Measurements from ENCODE around the gene HDAC11. TPM values are rescaled to one million over a fixed set of nuclear protein-coding genes. Genes with fewer than 3 reads are reported as not detected.

Gene HDAC11
- total and polyA plus RNA-seq, 2 experiments from 2014 or later, result 11.7 to 12.2 TPM

DNA sequence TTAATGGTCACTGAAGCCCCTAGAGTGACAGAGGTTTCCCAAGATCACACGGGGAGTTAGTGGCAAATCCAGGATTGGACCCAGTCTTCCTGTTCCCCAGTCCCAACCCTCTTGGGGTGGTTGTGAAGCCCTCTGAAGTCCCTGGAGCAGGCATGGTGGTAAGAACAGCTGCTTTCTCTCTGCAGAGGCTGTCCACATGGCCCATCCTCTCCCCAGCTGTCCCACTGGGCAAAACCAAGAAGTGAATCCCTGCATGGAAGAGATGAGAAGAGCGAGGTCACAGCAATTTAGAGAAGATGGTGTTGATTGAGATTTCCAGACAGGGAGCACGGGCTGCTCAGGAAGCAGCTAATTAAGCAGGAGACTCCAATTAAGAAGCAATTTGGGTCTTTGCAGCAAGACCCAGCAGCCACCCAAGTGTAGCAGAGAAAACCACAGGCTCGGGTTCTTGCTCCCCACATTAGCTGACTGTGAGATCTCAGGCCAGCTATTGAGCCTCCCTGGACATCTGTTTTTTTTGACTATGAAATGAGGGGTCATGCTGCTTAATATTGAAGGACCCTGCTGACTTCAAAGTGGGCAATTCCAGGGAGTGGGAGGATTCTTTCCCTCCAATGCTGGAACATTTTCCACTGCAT is 14.8 kb upstream of the HDAC11 start:
- peaks cover 22% of the 10 kb centered on the region for H3K27me3 ChIP-seq (replicated peaks; ENCODE audit: insufficient read depth)
- no peak overlapping the region for H3K9ac ChIP-seq
- 28 to 43% methylated on average over 4 of the region's 4 CpGs for WGBS, 2 experiments (ENCODE audit: low coverage in 1 of 2, low lambda C conversion rate in 2 of 2, missing lambda C conversion rate in 2 of 2)
- no peaks in the 10 kb centered on the region for H3K9me2 ChIP-seq (ENCODE audit: insufficient read depth)
- TF ChIP-seq EZH2 (IDR thresholded peaks at IDR 0.05; ENCODE audit: insufficient read depth, poor library complexity, severe bottlenecking) (no peak), EZH2phosphoT487 (IDR thresholded peaks at IDR 0.05; ENCODE audit: insufficient read depth, low read depth) (no peak)
- no peaks in the 10 kb centered on the region for H4K20me1 ChIP-seq (ENCODE audit: insufficient read depth)
- in situ Hi-C loops (cut with MboI), result no loop called here
- H3K4me1 ChIP-seq (ENCODE audit: insufficient read depth), result no peaks in the 10 kb centered on the region
- H3F3A ChIP-seq (ENCODE audit: insufficient read depth), result no peaks in the 10 kb centered on the region
- no peak overlapping the region for H2AFZ ChIP-seq
- no peaks in the 10 kb centered on the region for H3K79me2 ChIP-seq (ENCODE audit: insufficient read depth)
- H3K4me3 ChIP-seq, result no peak overlapping the region
- no peak overlapping the region for H3K27ac ChIP-seq
- no peaks in the 10 kb centered on the region for H3K9me3 ChIP-seq (ENCODE audit: low read depth)
- H3K4me2 ChIP-seq (ENCODE audit: unreplicated experiment), result no peak overlapping the region
- H3K36me3 ChIP-seq (ENCODE audit: low read depth), result no peaks in the 10 kb centered on the region
- no peak for DNase-seq

DNA sequence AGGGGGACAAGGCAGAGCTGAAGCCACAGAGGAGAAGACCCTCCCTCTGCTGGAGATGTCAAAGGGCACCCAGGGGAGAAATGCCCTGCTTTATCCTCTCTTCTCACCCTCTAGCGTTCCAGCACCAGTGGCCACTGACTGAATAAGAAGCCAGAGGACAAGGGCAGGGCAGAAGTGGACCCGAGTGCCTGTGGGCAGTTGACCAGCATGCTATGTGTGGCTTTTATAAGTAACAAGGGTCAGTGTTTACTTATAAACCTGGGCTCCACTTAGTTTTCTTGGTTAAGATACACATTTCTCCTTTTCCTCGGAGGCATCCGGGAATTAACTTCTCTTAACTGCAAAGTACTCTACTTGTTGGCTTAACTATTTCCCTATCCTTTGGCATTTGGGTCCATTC is 13.3 kb upstream of the HDAC11 start:
- Histone ChIP-seq H3K27ac (no peak overlapping the region), H3K36me3 (ENCODE audit: low read depth) (no peaks in the 10 kb centered on the region), H4K20me1 (ENCODE audit: insufficient read depth) (no peaks in the 10 kb centered on the region), H3K4me2 (ENCODE audit: unreplicated experiment) (no peak overlapping the region), H3K27me3 (replicated peaks; ENCODE audit: insufficient read depth) (peaks cover 19% of the 10 kb centered on the region; the same call in 1 of the 2 replicates), H3K4me1 (ENCODE audit: insufficient read depth) (no peaks in the 10 kb centered on the region), H3K9ac (no peak overlapping the region), H3K9me2 (ENCODE audit: insufficient read depth) (no peaks in the 10 kb centered on the region), H3K9me3 (ENCODE audit: low read depth) (no peaks in the 10 kb centered on the region), H3K79me2 (ENCODE audit: insufficient read depth) (no peaks in the 10 kb centered on the region), H3F3A (ENCODE audit: insufficient read depth) (no peaks in the 10 kb centered on the region), H2AFZ (no peak overlapping the region), H3K4me3 (no peak overlapping the region)
- TF ChIP-seq EZH2 (IDR thresholded peaks at IDR 0.05; ENCODE audit: insufficient read depth, poor library complexity, severe bottlenecking), result no peak
- TF ChIP-seq EZH2phosphoT487 (IDR thresholded peaks at IDR 0.05; ENCODE audit: insufficient read depth, low read depth), result no peak
- no peak for DNase-seq
- 68 to 76% methylated on average over 4 of the region's 4 CpGs for WGBS, 2 experiments (ENCODE audit: low coverage in 1 of 2, low lambda C conversion rate in 2 of 2, missing lambda C conversion rate in 2 of 2)
- in situ Hi-C loops (cut with MboI), result no loop called here

GRCh38 chr3:13470894-13471574 is 9.1 kb upstream of the HDAC11 start:
- Histone ChIP-seq H3K9me3 (ENCODE audit: low read depth) (no peaks in the 10 kb centered on the region), H3K4me3 (no peak overlapping the region), H3K9ac (no peak overlapping the region), H3K27me3 (replicated peaks; ENCODE audit: insufficient read depth) (peaks cover 1% of the 10 kb centered on the region; the same call in 1 of the 2 replicates), H3K36me3 (ENCODE audit: low read depth) (no peaks in the 10 kb centered on the region), H3F3A (ENCODE audit: insufficient read depth) (no peaks in the 10 kb centered on the region), H3K27ac (no peak overlapping the region), H3K4me1 (ENCODE audit: insufficient read depth) (no peaks in the 10 kb centered on the region), H3K9me2 (ENCODE audit: insufficient read depth) (no peaks in the 10 kb centered on the region), H4K20me1 (ENCODE audit: insufficient read depth) (no peaks in the 10 kb centered on the region), H2AFZ (no peak overlapping the region), H3K4me2 (ENCODE audit: unreplicated experiment) (no peak overlapping the region), H3K79me2 (ENCODE audit: insufficient read depth) (no peaks in the 10 kb centered on the region)
- WGBS, 2 experiments (ENCODE audit: low coverage in 1 of 2, low lambda C conversion rate in 2 of 2, missing lambda C conversion rate in 2 of 2), result 50 to 53% methylated on average over 13 of the region's 13 CpGs
- in situ Hi-C loops (cut with MboI), result no loop called here
- DNase-seq, result no peak
- no peak for TF ChIP-seq EZH2phosphoT487 (IDR thresholded peaks at IDR 0.05; ENCODE audit: insufficient read depth, low read depth)
- TF ChIP-seq EZH2 (IDR thresholded peaks at IDR 0.05; ENCODE audit: insufficient read depth, poor library complexity, severe bottlenecking), result no peak

DNA sequence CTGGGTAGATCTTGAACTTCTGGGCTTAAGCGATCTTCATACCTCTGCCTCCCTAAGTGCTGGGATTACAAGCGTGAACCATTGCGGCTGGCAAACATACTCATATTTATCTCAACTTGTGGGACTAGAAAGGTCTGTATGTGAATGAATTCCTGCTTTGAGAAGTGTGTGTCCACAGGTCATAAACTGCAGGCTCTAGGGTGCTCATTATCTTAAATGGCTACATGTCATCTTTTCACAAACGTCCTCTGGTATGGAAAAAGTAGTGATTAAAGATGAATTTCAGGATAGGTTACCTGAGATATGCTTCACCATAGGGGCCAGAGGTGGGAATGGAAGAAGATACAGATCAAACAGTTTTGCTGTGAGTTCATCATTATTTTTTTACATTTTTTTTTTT is 7.8 kb upstream of the HDAC11 start:
- H3K4me3 ChIP-seq, result no peak overlapping the region
- no peak overlapping the region for H3K27ac ChIP-seq
- WGBS, 2 experiments (ENCODE audit: low coverage in 1 of 2, low lambda C conversion rate in 2 of 2, missing lambda C conversion rate in 2 of 2), result 81 to 85% methylated on average over 4 of the region's 4 CpGs
- H3K36me3 ChIP-seq (ENCODE audit: low read depth), result no peaks in the 10 kb centered on the region
- H3K79me2 ChIP-seq (ENCODE audit: insufficient read depth), result no peaks in the 10 kb centered on the region
- no peaks in the 10 kb centered on the region for H3K4me1 ChIP-seq (ENCODE audit: insufficient read depth)
- no peak overlapping the region for H3K9ac ChIP-seq
- H3K9me2 ChIP-seq (ENCODE audit: insufficient read depth), result no peaks in the 10 kb centered on the region
- in situ Hi-C loops (cut with MboI), result no loop called here
- H3K9me3 ChIP-seq (ENCODE audit: low read depth), result no peaks in the 10 kb centered on the region
- no peak for DNase-seq
- no peak overlapping the region for H3K4me2 ChIP-seq (ENCODE audit: unreplicated experiment)
- H3K27me3 ChIP-seq (replicated peaks; ENCODE audit: insufficient read depth), result no peaks in the 10 kb centered on the region; the same call in 1 of the 2 replicates
- H2AFZ ChIP-seq, result no peak overlapping the region
- TF ChIP-seq EZH2 (IDR thresholded peaks at IDR 0.05; ENCODE audit: insufficient read depth, poor library complexity, severe bottlenecking) (no peak), EZH2phosphoT487 (IDR thresholded peaks at IDR 0.05; ENCODE audit: insufficient read depth, low read depth) (no peak)
- H4K20me1 ChIP-seq (ENCODE audit: insufficient read depth), result no peaks in the 10 kb centered on the region
- H3F3A ChIP-seq (ENCODE audit: insufficient read depth), result no peaks in the 10 kb centered on the region

Data from GM23248 (cell line).